Stomach (tissue), 9 donors: ENCODE data around the gene DHCR24. TPM values are rescaled to one million over a fixed set of nuclear protein-coding genes. Genes with fewer than 3 reads are reported as not detected.
A peak's percentile ranks its signal among the peaks of the same experiment; 100 is the strongest.

ENCODE experiments used
- DNase-seq, 2 donors: peaks; one replicate each; pipeline versions ENCODE4 v3.0.0 to v3.0.0-alpha.2; 2013 to 2019
- H3K27ac ChIP-seq, 5 donors: fragments of 200-600 bp in 4 of 5; sonication (generic) in 4 of 5; one replicate each; pipeline ENCODE4 v1.5.1; 2013 to 2019; ENCODE audit warnings: mild to moderate bottlenecking in 1 of 5, moderate library complexity in 1 of 5
- H3K27me3 ChIP-seq, 3 donors: fragments of 200-600 bp; sonication (generic); one replicate each; pipeline ENCODE4 v1.5.1; 2017 to 2019; ENCODE audit warnings: mixed run types in 1 of 3
- H3K36me3 ChIP-seq, 4 donors: fragments of 200-600 bp; sonication (generic); 1 replicate in 3 of 4; 2 replicates in 1 of 4; pipeline ENCODE4 v1.5.1; 2016 to 2019
- H3K4me1 ChIP-seq, 4 donors: fragments of 200-600 bp; sonication (generic); one replicate each; pipeline ENCODE4 v1.5.1; 2016 to 2019
- H3K4me3 ChIP-seq, 4 donors: fragments of 200-600 bp; sonication (generic) in 3 of 4; one replicate each; pipeline ENCODE4 v1.5.1; 2016 to 2019; ENCODE audit warnings: mild to moderate bottlenecking in 1 of 4
- H3K9me3 ChIP-seq, 4 donors: fragments of 200-600 bp; sonication (generic); one replicate each; pipeline ENCODE4 v1.5.1; 2016 to 2019
- EP300 ChIP-seq: sonication (generic); formaldehyde crosslinking; IDR thresholded peaks from one replicate; pipeline ENCODE4 v1.6.1; 2017; ENCODE audit warnings: antibody characterized with exemption
- POLR2A ChIP-seq, 4 donors: fragments of 450-650 bp; IDR thresholded peaks; one replicate each; pipeline ENCODE4 v1.6.1; 2016; ENCODE audit warnings: antibody characterized with exemption in 4 of 4, control low read depth in 2 of 4, mild to moderate bottlenecking in 1 of 4, moderate library complexity in 1 of 4
- POLR2AphosphoS5 ChIP-seq, 3 donors: sonication (generic); formaldehyde crosslinking; IDR thresholded peaks; one replicate each; pipeline ENCODE4 v1.6.1; 2016; ENCODE audit warnings: antibody characterized with exemption in 3 of 3
- WGBS, 5 donors: extraction: QIAGEN DNeasy Blood & Tissue Kit in 3 of 5; methylation state at CpG; one replicate each; pipeline versions ENCODE4 v1.1.5 to v1.1.7; 2013 to 2018; 5-methylcytosine and 5-hydroxymethylcytosine counted together
- intact Hi-C: fragments of 100-400 bp; cut with DNase I; formaldehyde crosslinking; loops from one replicate; pipeline ENCODE4 v1.15.1; 2023; ENCODE audit warnings: low total_unique reads
- polyA plus RNA-seq, 3 donors: library from polyadenylated mRNA; stranded (reverse); fragments of 200-250 nt; gene quantifications; one replicate each; pipeline ENCODE4 v1.2.3, GENCODE V29; 2013
- total RNA-seq, 5 donors: library from RNA; depleted of rRNA; stranded (reverse); fragments of >200 nt; gene quantifications; one replicate each; pipeline versions ENCODE4 v1.1.0 to v1.2.3, GENCODE V29; 2014 to 2016
- TF ChIP-seq, protein P1 (sequence below), 7 experiments: fragments of 450-650 bp in 4 of 7; fragments of 200-600 bp in 3 of 7; sonication (generic) in 3 of 7; IDR thresholded peaks; one replicate each; pipeline ENCODE4 v1.5.1; 2016 to 2019; ENCODE audit warnings: antibody characterized with exemption in 7 of 7, control low read depth in 2 of 7, mild to moderate bottlenecking in 1 of 7
- donor health status: healthy with polysubstance abuse.
- donor health status: Bipolar disorder and iron deficiency.
- donor health status: healthy.

The DHCR24 gene
- total and polyA plus RNA-seq, 8 donors: 20.0 to 347 (median 69.0) TPM

DNA sequence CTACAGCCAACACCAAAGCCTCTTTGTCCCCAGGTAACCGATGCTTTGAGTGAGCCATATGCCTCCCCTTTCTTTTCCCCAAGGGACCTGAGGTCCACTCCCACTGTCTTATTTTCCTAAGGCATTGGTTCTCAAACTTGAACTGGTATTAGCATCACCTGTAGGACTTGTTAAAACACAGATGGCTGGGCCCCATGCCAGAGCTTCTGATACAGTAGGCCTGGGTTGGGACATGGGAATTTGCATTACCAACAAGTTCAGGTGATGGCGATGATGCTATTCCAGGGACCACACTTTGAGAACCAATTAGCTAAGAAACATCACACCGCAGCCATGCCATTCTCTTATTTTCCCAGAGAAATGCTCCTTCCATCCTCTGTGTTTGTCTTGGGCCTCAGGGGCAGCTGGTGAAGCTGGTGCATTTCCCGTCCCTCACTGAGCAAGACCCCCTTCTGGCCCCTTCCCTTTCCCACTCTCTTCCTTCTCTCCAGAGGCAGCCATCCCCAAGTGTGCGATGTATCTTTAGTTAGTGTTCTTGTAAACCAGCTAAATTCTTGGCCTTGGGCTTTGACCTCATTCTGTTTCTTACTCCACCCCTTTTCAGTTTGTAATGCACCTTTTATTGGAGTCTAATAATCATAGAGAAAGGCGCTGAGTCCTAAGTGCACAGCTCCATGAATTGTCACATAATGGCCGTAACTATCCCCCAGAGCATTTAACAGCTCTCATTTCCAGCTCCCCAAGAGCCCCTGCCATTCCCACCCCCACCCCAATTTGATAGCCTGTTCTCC, 71.7 kb downstream of the DHCR24 start:
- Histone ChIP-seq H3K27ac (no peak overlapping the region), H3K9me3 (no peaks in the 10 kb centered on the region), H3K27me3 (no peaks in the 10 kb centered on the region), H3K4me1 (peaks cover 0 to 4% (median 2%) of the 10 kb centered on the region in 4 donors), H3K36me3 (no peaks in the 10 kb centered on the region), H3K4me3 (no peak overlapping the region)
- WGBS, 5 donors: 76 to 90% (median 87%) methylated on average over 7 of the region's 7 CpGs
- peak in 1 of 2 donors; percentile 33 for DNase-seq
- intact Hi-C loops: no loop called here
- TF ChIP-seq EP300 (no peak), POLR2AphosphoS5 (IDR thresholded peaks at IDR 0.05) (no peak), POLR2A (IDR thresholded peaks at IDR 0.05) (no peak)
- TF ChIP-seq, protein P1, sequence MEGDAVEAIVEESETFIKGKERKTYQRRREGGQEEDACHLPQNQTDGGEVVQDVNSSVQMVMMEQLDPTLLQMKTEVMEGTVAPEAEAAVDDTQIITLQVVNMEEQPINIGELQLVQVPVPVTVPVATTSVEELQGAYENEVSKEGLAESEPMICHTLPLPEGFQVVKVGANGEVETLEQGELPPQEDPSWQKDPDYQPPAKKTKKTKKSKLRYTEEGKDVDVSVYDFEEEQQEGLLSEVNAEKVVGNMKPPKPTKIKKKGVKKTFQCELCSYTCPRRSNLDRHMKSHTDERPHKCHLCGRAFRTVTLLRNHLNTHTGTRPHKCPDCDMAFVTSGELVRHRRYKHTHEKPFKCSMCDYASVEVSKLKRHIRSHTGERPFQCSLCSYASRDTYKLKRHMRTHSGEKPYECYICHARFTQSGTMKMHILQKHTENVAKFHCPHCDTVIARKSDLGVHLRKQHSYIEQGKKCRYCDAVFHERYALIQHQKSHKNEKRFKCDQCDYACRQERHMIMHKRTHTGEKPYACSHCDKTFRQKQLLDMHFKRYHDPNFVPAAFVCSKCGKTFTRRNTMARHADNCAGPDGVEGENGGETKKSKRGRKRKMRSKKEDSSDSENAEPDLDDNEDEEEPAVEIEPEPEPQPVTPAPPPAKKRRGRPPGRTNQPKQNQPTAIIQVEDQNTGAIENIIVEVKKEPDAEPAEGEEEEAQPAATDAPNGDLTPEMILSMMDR (IDR thresholded peaks at IDR 0.05): no peak

DNA sequence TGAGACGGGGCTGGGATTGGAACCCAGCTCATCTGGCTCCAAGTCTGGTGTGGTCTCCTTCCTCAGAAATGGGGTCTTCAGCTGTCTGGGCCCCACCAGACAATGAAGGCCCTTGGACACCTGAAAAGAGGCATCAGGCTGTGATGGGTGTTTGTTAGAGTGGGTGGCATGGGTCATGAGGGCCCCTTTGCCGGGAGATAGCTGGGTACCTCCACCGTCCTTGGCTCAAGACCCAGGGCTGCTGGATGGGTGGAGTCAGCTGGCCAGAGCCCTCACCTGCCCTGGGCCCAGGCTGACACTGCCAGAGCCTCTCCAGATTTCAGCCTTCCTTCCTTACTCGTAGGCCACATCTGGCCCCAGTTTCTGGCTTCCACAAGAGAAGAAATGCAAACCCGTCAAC, 72.4 kb downstream of the DHCR24 start:
- intact Hi-C loops: loop anchor here (5.0 kb wide), 1 partner anchor 142 kb away; no protein-coding TSS in a partner anchor
- no peak for TF ChIP-seq POLR2A (IDR thresholded peaks at IDR 0.05)
- no peak for TF ChIP-seq POLR2AphosphoS5 (IDR thresholded peaks at IDR 0.05)
- WGBS, 5 donors: 74 to 94% (median 86%) methylated on average over 5 of the region's 5 CpGs
- no peaks in the 10 kb centered on the region for H3K9me3 ChIP-seq
- peak in 1 of 2 donors; percentile 24 for DNase-seq
- H3K4me3 ChIP-seq: no peak overlapping the region
- no peaks in the 10 kb centered on the region for H3K27me3 ChIP-seq
- no peaks in the 10 kb centered on the region for H3K36me3 ChIP-seq
- no peak overlapping the region for H3K27ac ChIP-seq
- peaks cover 0 to 6% (median 2%) of the 10 kb centered on the region in 4 donors for H3K4me1 ChIP-seq

DNA sequence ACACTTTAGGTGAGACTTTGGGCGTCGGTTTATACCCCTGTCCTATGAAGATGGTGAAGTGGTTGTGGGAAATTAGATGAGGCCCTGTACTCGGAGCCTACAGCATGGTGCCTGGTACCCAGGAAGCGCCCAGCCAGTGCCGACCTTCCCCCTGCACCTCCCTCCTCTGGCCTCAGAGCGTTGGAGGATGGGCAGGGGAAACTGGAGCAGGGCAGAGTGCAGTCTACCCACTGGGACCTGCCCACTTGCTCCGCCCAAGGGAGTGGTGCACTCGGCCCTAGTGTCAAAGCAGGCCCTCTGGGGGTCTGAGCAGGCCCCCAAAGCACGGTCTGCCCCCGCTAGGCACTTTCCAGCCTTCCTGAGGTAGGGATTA, 72.9 kb downstream of the DHCR24 start:
- intact Hi-C loops: loop anchor here (5.0 kb wide), 1 partner anchor 142 kb away; no protein-coding TSS in a partner anchor

DNA sequence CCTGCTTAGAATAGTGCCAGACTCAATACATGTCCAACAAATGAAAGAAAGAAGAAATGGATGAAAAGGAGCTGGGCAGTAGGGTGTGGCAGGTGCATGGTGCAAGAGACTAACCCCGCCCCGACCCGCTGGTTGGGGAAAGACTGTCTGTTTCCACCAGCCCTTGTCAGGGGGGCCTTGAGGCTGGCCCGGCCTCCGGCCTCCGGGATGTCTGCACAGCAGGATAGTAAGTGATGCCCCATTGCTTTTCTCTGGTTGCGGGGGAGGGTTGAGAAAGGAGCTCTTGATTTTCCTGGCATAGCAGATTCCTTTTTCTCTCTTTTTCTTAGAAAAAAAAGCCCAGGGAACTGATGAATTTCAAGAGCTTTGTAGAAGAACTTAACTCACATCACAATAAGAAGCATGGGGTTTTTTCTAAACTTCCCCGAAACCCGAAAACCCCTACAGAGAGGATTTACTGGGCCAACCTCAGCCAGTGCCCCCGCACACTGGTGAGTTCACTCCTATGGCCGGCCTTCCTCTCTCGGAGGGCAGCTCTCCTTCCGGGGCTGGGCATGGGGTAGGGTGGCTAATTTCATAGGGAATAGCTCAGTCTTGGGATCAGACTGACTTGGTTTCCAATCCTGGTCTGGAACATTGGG, 73.4 kb downstream of the DHCR24 start:
- no peaks in the 10 kb centered on the region for H3K9me3 ChIP-seq
- no peak overlapping the region for H3K27ac ChIP-seq
- intact Hi-C loops: loop anchor here (5.0 kb wide), 1 partner anchor 141 kb away; no protein-coding TSS in a partner anchor
- no peak overlapping the region for H3K4me3 ChIP-seq
- DNase-seq: peak in 1 of 2 donors; percentile 17
- H3K36me3 ChIP-seq: no peaks in the 10 kb centered on the region
- H3K4me1 ChIP-seq: peaks cover 0 to 7% (median 3%) of the 10 kb centered on the region in 4 donors
- 73 to 83% (median 76%) methylated on average over 13 of the region's 13 CpGs for WGBS, 5 donors
- H3K27me3 ChIP-seq: no peaks in the 10 kb centered on the region
- TF ChIP-seq POLR2A (IDR thresholded peaks at IDR 0.05): no peak
- no peak for TF ChIP-seq EP300
- TF ChIP-seq, protein P1 (IDR thresholded peaks at IDR 0.05): no peak
- TF ChIP-seq POLR2AphosphoS5 (IDR thresholded peaks at IDR 0.05): no peak

More for the DNA sequence above, 72.9 kb downstream of the DHCR24 start:
- DNase-seq: peak; percentile 22 to 47
- TF ChIP-seq EP300: no peak
- WGBS, 5 donors: 66 to 90% (median 69%) methylated on average over 4 to 10 of the region's 10 CpGs
- no peak overlapping the region for H3K27ac ChIP-seq
- H3K27me3 ChIP-seq: no peaks in the 10 kb centered on the region
- peaks cover 0 to 7% (median 3%) of the 10 kb centered on the region in 4 donors for H3K4me1 ChIP-seq
- H3K4me3 ChIP-seq: no peak overlapping the region
- H3K9me3 ChIP-seq: no peaks in the 10 kb centered on the region
- no peaks in the 10 kb centered on the region for H3K36me3 ChIP-seq

DNA sequence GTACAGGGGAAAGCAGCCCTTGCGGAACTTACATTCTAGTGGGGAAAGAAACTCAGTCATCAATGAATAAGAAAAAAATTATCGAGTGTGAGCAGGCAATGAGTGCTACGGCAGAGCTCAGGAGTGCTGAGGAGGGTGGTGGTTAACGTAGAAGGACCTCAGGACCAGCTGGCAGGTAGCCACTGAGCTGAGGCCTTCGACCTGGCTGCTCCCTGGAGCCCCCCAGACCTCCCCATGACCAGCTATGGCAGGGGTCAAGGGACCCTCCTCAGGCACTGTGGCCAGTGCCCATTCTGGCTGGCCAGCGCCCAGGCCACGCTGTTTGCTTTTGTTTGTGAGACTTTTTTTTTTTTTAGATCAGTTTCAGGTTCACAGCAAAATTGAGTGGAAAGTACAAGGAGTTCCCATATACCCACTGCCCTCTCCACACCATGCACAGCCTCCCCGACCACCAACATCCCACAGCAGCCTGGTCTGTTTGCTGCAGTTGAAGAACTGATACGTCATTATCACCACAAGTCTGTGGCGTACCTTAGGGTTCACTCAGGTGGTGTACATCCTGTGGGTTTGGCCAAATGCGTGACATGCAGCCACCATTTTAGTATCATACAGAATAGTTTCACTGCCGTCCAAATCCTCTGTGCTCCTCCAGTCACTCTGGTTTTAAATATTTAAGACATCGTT, 74.1 kb downstream of the DHCR24 start:
- Histone ChIP-seq H3K36me3 (no peaks in the 10 kb centered on the region), H3K27me3 (no peaks in the 10 kb centered on the region), H3K4me1 (peaks cover 0 to 7% (median 3%) of the 10 kb centered on the region in 4 donors), H3K4me3 (no peak overlapping the region), H3K27ac (no peak overlapping the region), H3K9me3 (no peaks in the 10 kb centered on the region)
- TF ChIP-seq POLR2A (IDR thresholded peaks at IDR 0.05): no peak
- no peak for TF ChIP-seq POLR2AphosphoS5 (IDR thresholded peaks at IDR 0.05)
- no peak for TF ChIP-seq EP300
- TF ChIP-seq, protein P1 (IDR thresholded peaks at IDR 0.05): no peak
- DNase-seq: peak in 1 of 2 donors; percentile 17
- intact Hi-C loops: loop anchor here (5.0 kb wide), 1 partner anchor 141 kb away; no protein-coding TSS in a partner anchor
- 74 to 80% (median 76%) methylated on average over 12 to 13 of the region's 13 CpGs for WGBS, 5 donors
